ENCODE measurements around the gene RPUSD4. TPM values are rescaled to one million over a fixed set of nuclear protein-coding genes. Genes with fewer than 3 reads are reported as not detected.
"Not testable (repeated sequence)": the region's sequence is repeated elsewhere in the genome, so short reads cannot be mapped to it uniquely, and the experiment has no call there.

RPUSD4 gene
- total RNA-seq, result 10 to 100 TPM; 21.4 to 29.1 (median 27.5) TPM

- peak within 1 kb of the TSS; percentile 70 to 78 (median 78) for H3K4me3 ChIP-seq
- no peaks in the 10 kb centered on the region for H3K36me3 ChIP-seq
- H3K9me3 ChIP-seq, result no peaks in the 10 kb centered on the region
- intact Hi-C loops (cut with DNase I; ENCODE audit: low total_unique reads), result no loop called here
- DNase-seq (ENCODE audit: low spot score in 2 of 2), result peak; percentile 98 to 99
- TF ChIP-seq POLR2A (IDR thresholded peaks at IDR 0.05), result peak; percentile 48
- TF ChIP-seq POLR2AphosphoS5 (IDR thresholded peaks at IDR 0.05), result peak in 2 of 3 donors; percentile 65 to 77
- no peak for TF ChIP-seq CTCF (IDR thresholded peaks at IDR 0.05)
- H3K27me3 ChIP-seq, result no peaks in the 10 kb centered on the region
- H3K4me1 ChIP-seq, result peaks cover 0 to 6% of the 10 kb centered on the region in 2 donors
- peak within 1 kb of the TSS; percentile 51 to 61 for H3K27ac ChIP-seq
Measured at GRCh38 chr11:126211236-126212088, at the start of gene RPUSD4, which contains the start of gene FAM118B. RPUSD4 (minus strand) TSS chr11:126211650; CDS start chr11:126211638, 12 bp downstream. FAM118B (plus strand) TSS chr11:126211782; CDS start chr11:126235002, 23,220 bp downstream.

GRCh38 chr11:126257764-126258163 lies 46.3 kb upstream of the RPUSD4 start:
- no peak for DNase-seq (ENCODE audit: low spot score in 2 of 2)
- intact Hi-C loops (cut with DNase I; ENCODE audit: low total_unique reads), result no loop called here
- peaks cover 3% of the 10 kb centered on the region for H3K36me3 ChIP-seq

GRCh38 chr11:126257144-126257543 lies 45.7 kb upstream of the RPUSD4 start:
- DNase-seq (ENCODE audit: low spot score in 2 of 2), result no peak
- Histone ChIP-seq H3K27ac (no peak overlapping the region), H3K9me3 (no peaks in the 10 kb centered on the region), H3K4me3 (no peak overlapping the region), H3K4me1 (no peaks in the 10 kb centered on the region), H3K27me3 (no peaks in the 10 kb centered on the region), H3K36me3 (no peaks in the 10 kb centered on the region)
- intact Hi-C loops (cut with DNase I; ENCODE audit: low total_unique reads), result no loop called here
- no peak for TF ChIP-seq POLR2A (IDR thresholded peaks at IDR 0.05)
- no peak for TF ChIP-seq POLR2AphosphoS5 (IDR thresholded peaks at IDR 0.05)
- TF ChIP-seq CTCF (IDR thresholded peaks at IDR 0.05), result no peak

More at GRCh38 chr11:126257764-126258163, 46.3 kb upstream of the RPUSD4 start:
- no peak overlapping the region for H3K27ac ChIP-seq
- H3K27me3 ChIP-seq, result no peaks in the 10 kb centered on the region
- no peaks in the 10 kb centered on the region for H3K4me1 ChIP-seq
- no peaks in the 10 kb centered on the region for H3K9me3 ChIP-seq
- TF ChIP-seq POLR2AphosphoS5 (IDR thresholded peaks at IDR 0.05) (no peak), POLR2A (IDR thresholded peaks at IDR 0.05) (no peak), CTCF (IDR thresholded peaks at IDR 0.05) (no peak)
- no peak overlapping the region for H3K4me3 ChIP-seq

- Histone ChIP-seq H3K36me3 (no peaks in the 10 kb centered on the region), H3K9me3 (no peaks in the 10 kb centered on the region), H3K27ac (no peak overlapping the region), H3K27me3 (no peaks in the 10 kb centered on the region), H3K4me1 (no peaks in the 10 kb centered on the region), H3K4me3 (no peak overlapping the region)
- TF ChIP-seq POLR2A (IDR thresholded peaks at IDR 0.05) (no peak), CTCF (IDR thresholded peaks at IDR 0.05) (no peak), POLR2AphosphoS5 (IDR thresholded peaks at IDR 0.05) (no peak)
- DNase-seq (ENCODE audit: low spot score in 2 of 2), result no peak
- intact Hi-C loops (cut with DNase I; ENCODE audit: low total_unique reads), result no loop called here
Measured at GRCh38 chr11:126256216-126256615, 44.8 kb upstream of the RPUSD4 start.

GRCh38 chr11:126255507-126255906 lies 44.1 kb upstream of the RPUSD4 start:
- H3K27me3 ChIP-seq; H3K4me3 ChIP-seq; H3K27ac ChIP-seq; H3K4me1 ChIP-seq; H3K36me3 ChIP-seq; H3K9me3 ChIP-seq; intact Hi-C loops (cut with DNase I; ENCODE audit: low total_unique reads); DNase-seq (ENCODE audit: low spot score in 2 of 2): not testable (repeated sequence)
